GM12878 (cell line): ENCODE measurements around the gene BEND7. TPM values are rescaled to one million over a fixed set of nuclear protein-coding genes. Genes with fewer than 3 reads are reported as not detected.

Source experiments
- ATAC-seq: fragments of 200-7000 bp; cut with Tn5 transposase; 3 replicates; pipeline ENCODE4 v1.9.1; 2020; ENCODE audit warnings: mild to moderate bottlenecking, moderate library complexity
- BruUV-seq: library from RNA; stranded (reverse); fragments of 400-500 nt; replicated peaks from 2 replicates; lab custom pipeline; 2021; lab: Mats Ljungman, UMichigan
- CTCF ChIA-PET: fragments of 300-600 bp; sonication (Branson Sonifier 250); formaldehyde crosslinking; extraction: SDS; loops from one replicate; lab custom pipeline; 2021; ENCODE audit warnings: inconsistent platforms; lab: Yijun Ruan, JAX
- POLR2A ChIA-PET: fragments of 350-600 bp; formaldehyde crosslinking; extraction: SDS; loops from one replicate; lab custom pipeline; 2021; ENCODE audit warnings: inconsistent platforms; lab: Charles Lee
- RAD21 ChIA-PET: fragments of 300-600 bp; sonication (Branson Sonifier 250); formaldehyde crosslinking; loops from one replicate; lab custom pipeline; 2023; ENCODE audit warnings: antibody characterized with exemption; ENCODE audit not compliant: unreplicated experiment; lab: Charles Lee
- SMC1A ChIA-PET: fragments of 300-600 bp; sonication (Branson Sonifier 250); formaldehyde crosslinking; loops from one replicate; lab custom pipeline; 2023; ENCODE audit not compliant: unreplicated experiment, uncharacterized antibody; lab: Charles Lee
- DNase-seq: peaks from one replicate; pipeline ENCODE4 v3.0.0-alpha.2; 2011; ENCODE audit warnings: low read depth, low spot score
- FAIRE-seq: peaks from 3 replicates; lab custom pipeline; 2011; peaks lifted over from hg19 to GRCh38; lab: Jason Lieb, UNC
- H2AFZ ChIP-seq: 2 replicates; pipeline ENCODE4 v1.6.0; 2011; ENCODE audit warnings: low read depth, low read length, control low read depth; ENCODE audit not compliant: control insufficient read depth
- H3K27ac ChIP-seq: 2 replicates; pipeline ENCODE4 v1.5.1; 2011; ENCODE audit warnings: control low read depth; ENCODE audit not compliant: control insufficient read depth, insufficient read depth
- H3K27me3 ChIP-seq, 2 experiments: replicated peaks in 1 of 2; 2 replicates each; pipeline versions ENCODE4 v1.6.0 to v1.6.1; 2011; ENCODE audit warnings: low read length in 1 of 2; ENCODE audit not compliant: control insufficient read depth in 2 of 2, insufficient read depth in 2 of 2
- H3K36me3 ChIP-seq, 2 experiments: 2 replicates each; pipeline ENCODE4 v1.5.1; 2011; ENCODE audit warnings: low read length in 1 of 2; ENCODE audit not compliant: control insufficient read depth in 2 of 2, insufficient read depth in 2 of 2
- H3K4me1 ChIP-seq: 2 replicates; pipeline ENCODE4 v1.6.1; 2011; ENCODE audit warnings: mild to moderate bottlenecking, low read length, moderate library complexity, mixed read lengths; ENCODE audit not compliant: control insufficient read depth, insufficient read depth
- H3K4me2 ChIP-seq: 2 replicates; pipeline ENCODE4 v1.6.0; 2011; ENCODE audit warnings: control low read depth; ENCODE audit not compliant: control insufficient read depth, insufficient read depth
- H3K4me3 ChIP-seq: fragments of 200-600 bp; sonication (generic); 2 replicates; pipeline ENCODE4 v1.5.1; 2016
- H3K79me2 ChIP-seq: 2 replicates; pipeline ENCODE4 v1.6.0; 2011; ENCODE audit warnings: low read length; ENCODE audit not compliant: control insufficient read depth, insufficient read depth
- H3K9ac ChIP-seq: 2 replicates; pipeline ENCODE4 v1.8.0; 2011; ENCODE audit warnings: low read length, control low read depth, mixed read lengths; ENCODE audit not compliant: control insufficient read depth, insufficient read depth
- H3K9me3 ChIP-seq: replicated peaks from 3 replicates; pipeline ENCODE4 v1.5.1; 2011; ENCODE audit warnings: mild to moderate bottlenecking, low read length; ENCODE audit not compliant: control insufficient read depth, insufficient read depth
- H4K20me1 ChIP-seq: 2 replicates; pipeline ENCODE4 v1.6.0; 2011; ENCODE audit not compliant: control insufficient read depth, insufficient read depth
- CHD1 ChIP-seq: IDR thresholded peaks from 2 replicates; pipeline ENCODE4 v1.6.1; 2012; ENCODE audit warnings: low read depth, low read length, improper control_type of control experiment
- MAX ChIP-seq: IDR thresholded peaks from 2 replicates; pipeline ENCODE4 v1.6.1; 2012; ENCODE audit warnings: low read depth, low read length, improper control_type of control experiment
- MTA2 ChIP-seq: fragments of 450-650 bp; IDR thresholded peaks from 2 replicates; pipeline ENCODE4 v1.6.1; 2016; ENCODE audit warnings: low read depth, mild to moderate bottlenecking, moderate library complexity
- NFXL1 ChIP-seq: fragments of 450-650 bp; IDR thresholded peaks from 2 replicates; pipeline ENCODE4 v1.6.1; 2017; ENCODE audit warnings: antibody characterized with exemption, mild to moderate bottlenecking, borderline replicate concordance
- NFYA ChIP-seq: IDR thresholded peaks from 2 replicates; pipeline ENCODE4 v1.6.1; 2011; ENCODE audit warnings: low read depth, mild to moderate bottlenecking, low read length, improper control_type of control experiment, borderline replicate concordance
- POLR2A ChIP-seq: IDR thresholded peaks from 2 replicates; pipeline ENCODE4 v1.6.1; 2011; ENCODE audit warnings: low read depth, mild to moderate bottlenecking, low read length
- RBBP5 ChIP-seq: fragments of 200-600 bp; sonication (generic); conservative IDR thresholded peaks from 2 replicates; pipeline ENCODE4 v1.6.1; 2016
- SKIL ChIP-seq: fragments of 450-650 bp; IDR thresholded peaks from 2 replicates; pipeline ENCODE4 v1.6.1; 2017; ENCODE audit warnings: mild to moderate bottlenecking, low read depth, inconsistent platforms; ENCODE audit not compliant: poor library complexity, severe bottlenecking
- SMC3 ChIP-seq: IDR thresholded peaks from 2 replicates; pipeline ENCODE4 v1.6.1; 2011; ENCODE audit warnings: low read length, improper control_type of control experiment, borderline replicate concordance
- SP1 ChIP-seq: IDR thresholded peaks from one replicate; pipeline ENCODE4 v1.6.1; 2011; ENCODE audit warnings: low read depth, low read length
- STAT3 ChIP-seq: IDR thresholded peaks from 2 replicates; pipeline ENCODE4 v1.6.1; 2011; ENCODE audit warnings: low read depth, low read length, improper control_type of control experiment
- YY1 ChIP-seq: IDR thresholded peaks from 2 replicates; pipeline ENCODE4 v1.6.1; 2011; ENCODE audit warnings: low read depth, mild to moderate bottlenecking, low read length
- ZNF592 ChIP-seq: fragments of 450-650 bp; IDR thresholded peaks from 2 replicates; pipeline ENCODE4 v1.6.1; 2017; ENCODE audit warnings: mild to moderate bottlenecking, moderate library complexity
- WGBS: methylation state at CpG from one replicate; pipeline ENCODE4 v1.1.6; 2016; ENCODE audit warnings: low lambda C conversion rate; ENCODE audit not compliant: insufficient replicate concordance, insufficient coverage; ENCODE audit errors: missing lambda C conversion rate; 5-methylcytosine and 5-hydroxymethylcytosine counted together
- in situ Hi-C: fragments of 300-500 bp; cut with MboI; formaldehyde crosslinking; loops from 9 replicates; pipeline ENCODE4 v1.14.3; 2018; ENCODE audit warnings: mixed read lengths
- intact Hi-C: fragments of 100-400 bp; cut with micrococcal nuclease; formaldehyde crosslinking; loops from one replicate; pipeline ENCODE4 v1.14.2; 2022; ENCODE audit not compliant: unreplicated experiment
- polyA plus RNA-seq, 11 experiments: library from polyadenylated mRNA; depleted of rRNA in 4 of 11; unstranded in 6 of 11; stranded (reverse) in 5 of 11; fragments of >200 nt; fragmentation: Nextera tagmentation in 4 of 11; fragmentation: Illumina TruSeq in 1 of 11; extraction: Ambion mirVana in 4 of 11; extraction: Trizol in 1 of 11; gene quantifications; 1 replicate in 1 of 11; 2 replicates in 10 of 11; pipeline versions ENCODE4 v1.2.1 to v1.2.3, GENCODE V29; 2011 to 2016; ENCODE audit warnings: inconsistent platforms in 2 of 11, missing spikeins in 2 of 11, low read depth in 1 of 11
- total RNA-seq, 4 experiments: library from RNA; depleted of rRNA in 3 of 4; stranded (reverse); fragments of >200 nt in 3 of 4; fragmentation: Illumina TruSeq in 1 of 4; extraction: Trizol in 1 of 4; gene quantifications; 2 replicates each; pipeline versions ENCODE4 v1.2.1 to v1.2.3, GENCODE V29; 2013 to 2021

Gene BEND7
- total and polyA plus RNA-seq, 10 of the 15 experiments (the other 5 are each of a cell fraction or from before 2014, with no cell fraction given): not detected

GRCh38 chr10:13505052-13505680, 23.6 kb downstream of the BEND7 start (continued):
- TF ChIP-seq SKIL (no peak), YY1 (no peak), MTA2 (no peak), RBBP5 (no peak)

- intact Hi-C loops (no loop called here), in situ Hi-C loops (no loop called here)
- Histone ChIP-seq H3K9ac (no peak overlapping the region), H3K9me3 (no peaks in the 10 kb centered on the region), H3K4me2 (no peak overlapping the region), H2AFZ (no peak overlapping the region), H3K36me3 (no peaks in the 10 kb centered on the region), H3K4me1 (no peaks in the 10 kb centered on the region), H3K4me3 (no peak overlapping the region), H3K27ac (no peak overlapping the region), H3K79me2 (no peaks in the 10 kb centered on the region), H4K20me1 (no peaks in the 10 kb centered on the region), H3K27me3 (no peaks in the 10 kb centered on the region)
- RAD21 ChIA-PET: no interaction called here
- ATAC-seq: no peak
- SMC1A ChIA-PET: no interaction called here
- WGBS: 32% methylated on average over 11 of the region's 11 CpGs
- FAIRE-seq: no peak
- CTCF ChIA-PET: no interaction called here
- TF ChIP-seq MAX (no peak), STAT3 (no peak), NFXL1 (no peak), CHD1 (no peak), POLR2A (no peak), NFYA (no peak), SP1 (no peak), ZNF592 (no peak), SMC3 (no peak)
- no TSS peak for BruUV-seq
- no peak for DNase-seq
- POLR2A ChIA-PET: no interaction called here
Measured at GRCh38 chr10:13503745-13504463, 24.9 kb downstream of the BEND7 start.
